Ectodermal cell (in vitro differentiated cells): ENCODE results near the gene MKNK1.

ENCODE experiments used
- H3K27ac ChIP-seq: 2 replicates; pipeline ENCODE4 v1.7.0; 2013; ENCODE audit warnings: mild to moderate bottlenecking, low read depth, low read length; ENCODE audit not compliant: insufficient read depth, poor library complexity, severe bottlenecking
- H3K27me3 ChIP-seq: 2 replicates; pipeline ENCODE4 v1.7.0; 2013; ENCODE audit warnings: mild to moderate bottlenecking, low read length; ENCODE audit not compliant: insufficient read depth, control insufficient read depth, poor library complexity, severe bottlenecking
- H3K36me3 ChIP-seq: one replicate; pipeline ENCODE4 v1.7.0; 2013; ENCODE audit warnings: low read length; ENCODE audit not compliant: control insufficient read depth, insufficient read depth
- H3K4me1 ChIP-seq: one replicate; pipeline ENCODE4 v1.7.0; 2013; ENCODE audit warnings: low read length; ENCODE audit not compliant: control insufficient read depth, insufficient read depth
- H3K4me3 ChIP-seq: 2 replicates; pipeline ENCODE4 v1.7.0; 2013; ENCODE audit warnings: low read depth, low read length, control low read depth; ENCODE audit not compliant: insufficient read depth
- H3K9me3 ChIP-seq: 2 replicates; pipeline ENCODE4 v1.7.0; 2013; ENCODE audit warnings: mild to moderate bottlenecking, low read length, moderate library complexity; ENCODE audit not compliant: control insufficient read depth
- WGBS, 2 experiments: methylation state at CpG; one replicate each; pipeline ENCODE4 v1.1.7; 2013; ENCODE audit warnings: missing lambda C conversion rate in 2 of 2; 5-methylcytosine and 5-hydroxymethylcytosine counted together

Gene MKNK1

DNA sequence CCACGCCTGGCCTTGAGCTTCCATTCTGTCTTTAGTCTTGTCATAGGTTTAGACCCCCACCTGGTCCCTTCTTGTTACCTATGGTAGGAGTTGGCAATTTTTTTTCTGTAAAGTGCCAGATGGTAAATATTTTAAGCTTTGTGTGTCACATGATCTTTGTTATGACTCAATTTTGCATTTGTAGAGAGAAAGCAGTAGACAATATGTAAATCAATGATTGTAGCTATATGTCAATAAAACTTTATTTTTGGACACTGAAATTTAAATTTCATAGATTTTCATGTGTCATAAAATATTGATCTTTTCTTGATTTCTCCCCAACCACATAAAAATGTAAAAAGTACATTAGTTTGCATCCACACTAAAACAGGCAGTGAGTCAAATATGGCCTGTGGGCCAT lies 8.0 kb downstream of the MKNK1 start:
- peaks cover 3% of the 10 kb centered on the region for H3K4me1 ChIP-seq
- WGBS, 2 experiments = 94 to 100% methylated on average over 1 of the region's 1 CpG
- peaks cover 5% of the 10 kb centered on the region for H3K36me3 ChIP-seq
- H3K4me3 ChIP-seq = no peak overlapping the region
- H3K27ac ChIP-seq = no peak overlapping the region
- H3K27me3 ChIP-seq = no peaks in the 10 kb centered on the region
- no peaks in the 10 kb centered on the region for H3K9me3 ChIP-seq

DNA sequence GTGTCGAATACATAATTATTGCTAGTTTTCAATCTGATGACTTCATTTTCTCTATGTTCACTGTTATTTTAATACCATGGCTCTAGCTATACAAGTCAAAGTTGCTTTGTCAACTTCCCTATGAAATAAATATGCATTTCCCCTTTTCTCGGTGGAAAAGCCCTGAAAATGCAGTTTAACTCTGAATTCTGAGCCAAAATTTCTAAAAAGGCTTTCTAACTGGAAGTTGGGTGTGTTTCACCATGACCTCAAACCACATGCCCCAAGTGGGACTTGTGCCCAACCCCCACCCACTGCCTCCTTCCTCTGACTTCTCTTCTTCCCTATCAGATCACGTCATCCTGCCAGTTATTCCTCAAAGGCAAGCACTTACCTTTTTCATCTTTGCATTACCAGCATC lies 8.9 kb downstream of the MKNK1 start:
- Histone ChIP-seq H3K9me3 (no peaks in the 10 kb centered on the region), H3K4me1 (peaks cover 3% of the 10 kb centered on the region), H3K4me3 (no peak overlapping the region), H3K27me3 (no peaks in the 10 kb centered on the region), H3K36me3 (peaks cover 5% of the 10 kb centered on the region), H3K27ac (no peak overlapping the region)
- WGBS, 2 experiments = 92 to 93% methylated on average over 3 of the region's 3 CpGs

DNA sequence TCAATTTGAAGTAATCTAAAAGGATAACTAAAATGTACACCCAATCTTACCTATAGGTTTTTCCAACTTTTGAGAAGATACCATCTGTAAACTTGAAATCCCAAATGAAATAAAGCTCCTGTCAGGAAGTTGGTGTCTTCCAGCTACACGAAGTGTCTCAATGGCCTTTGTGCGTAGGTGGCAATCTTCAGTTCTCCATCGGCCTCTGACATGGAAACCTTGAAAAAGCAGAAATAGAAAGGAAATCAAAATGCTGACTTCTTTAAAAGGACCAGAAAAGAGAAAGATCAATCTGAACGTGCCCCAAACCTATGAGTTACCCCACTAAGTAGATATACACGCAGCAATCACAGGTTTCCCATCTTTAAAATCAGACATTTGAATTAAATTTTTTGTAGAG lies 10.0 kb downstream of the MKNK1 start:
- H3K27ac ChIP-seq = no peak overlapping the region
- 98% methylated on average over 4 to 5 of the region's 5 CpGs for WGBS, 2 experiments
- no peaks in the 10 kb centered on the region for H3K9me3 ChIP-seq
- H3K4me1 ChIP-seq = peaks cover under 1% of the 10 kb centered on the region
- peaks cover 5% of the 10 kb centered on the region for H3K36me3 ChIP-seq
- H3K27me3 ChIP-seq = no peaks in the 10 kb centered on the region
- H3K4me3 ChIP-seq = no peak overlapping the region

DNA sequence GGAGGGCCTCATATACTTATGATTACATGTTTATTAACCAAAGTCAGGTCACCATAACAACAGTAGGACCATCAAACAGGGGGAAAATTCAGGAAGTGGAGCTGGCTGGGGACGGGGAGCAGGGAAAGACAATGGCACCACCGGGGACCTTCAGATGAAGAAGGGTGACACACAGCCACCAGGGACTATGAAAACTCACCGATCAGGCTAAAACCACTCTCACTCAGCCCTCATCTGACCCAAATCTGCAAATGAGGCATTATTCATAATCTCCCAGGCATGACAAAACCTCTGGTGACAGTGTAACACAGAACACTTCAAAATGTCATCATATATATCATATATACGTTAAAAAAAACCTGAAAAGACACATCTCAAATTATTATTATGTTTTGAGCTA lies 11.2 kb downstream of the MKNK1 start:
- Histone ChIP-seq H3K9me3 (no peaks in the 10 kb centered on the region), H3K4me3 (no peak overlapping the region), H3K4me1 (no peaks in the 10 kb centered on the region), H3K27me3 (no peaks in the 10 kb centered on the region), H3K27ac (no peak overlapping the region), H3K36me3 (peaks cover 5% of the 10 kb centered on the region)
- 93 to 97% methylated on average over 4 of the region's 4 CpGs for WGBS, 2 experiments

DNA sequence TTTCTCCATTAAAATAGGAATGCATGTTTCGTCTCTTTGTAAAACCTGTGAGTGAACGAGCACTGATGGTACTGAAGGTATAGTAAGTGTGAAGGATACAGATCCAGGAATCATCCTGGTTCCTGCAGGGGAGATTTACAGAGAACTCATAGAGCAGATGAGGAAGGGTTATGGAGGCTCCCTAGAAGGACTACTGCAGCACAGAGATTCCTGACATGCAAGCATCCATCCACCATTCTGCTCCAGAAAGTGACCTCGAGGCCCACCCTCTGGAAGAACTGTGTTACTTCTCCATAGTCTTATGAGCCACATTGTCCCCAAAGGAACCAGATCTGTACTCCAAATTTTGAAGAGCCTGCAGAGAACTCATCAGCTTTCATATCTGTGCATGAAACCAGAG lies 14.5 kb downstream of the MKNK1 start:
- Histone ChIP-seq H3K4me1 (no peaks in the 10 kb centered on the region), H3K27ac (no peak overlapping the region), H3K4me3 (no peak overlapping the region), H3K27me3 (no peaks in the 10 kb centered on the region), H3K9me3 (no peaks in the 10 kb centered on the region), H3K36me3 (peaks cover 5% of the 10 kb centered on the region)
- 95 to 97% methylated on average over 3 of the region's 3 CpGs for WGBS, 2 experiments

DNA sequence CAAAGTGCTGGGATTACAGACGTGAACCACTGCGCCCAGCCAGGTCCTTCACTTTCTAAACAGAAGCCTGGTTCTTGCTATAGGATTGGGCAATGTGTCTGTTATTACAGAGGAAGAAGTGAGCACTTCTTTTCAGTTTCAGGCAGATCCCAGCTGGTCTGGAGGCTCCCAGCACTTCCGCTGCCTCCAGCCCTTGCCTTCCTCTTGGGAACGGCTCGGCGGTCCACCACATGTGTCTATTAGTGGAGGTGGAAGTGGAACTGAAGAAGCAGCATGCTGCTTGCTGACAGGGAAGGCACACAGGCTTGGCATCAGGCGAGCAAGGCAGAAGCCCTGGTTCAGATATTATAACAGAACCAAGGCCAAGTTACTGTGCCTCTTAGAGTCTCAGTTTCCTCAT lies 17.0 kb downstream of the MKNK1 start:
- Histone ChIP-seq H3K27me3 (no peaks in the 10 kb centered on the region), H3K4me3 (no peak overlapping the region), H3K27ac (no peak overlapping the region), H3K9me3 (no peaks in the 10 kb centered on the region), H3K4me1 (no peaks in the 10 kb centered on the region), H3K36me3 (no peaks in the 10 kb centered on the region)
- 89 to 94% methylated on average over 7 of the region's 7 CpGs for WGBS, 2 experiments

DNA sequence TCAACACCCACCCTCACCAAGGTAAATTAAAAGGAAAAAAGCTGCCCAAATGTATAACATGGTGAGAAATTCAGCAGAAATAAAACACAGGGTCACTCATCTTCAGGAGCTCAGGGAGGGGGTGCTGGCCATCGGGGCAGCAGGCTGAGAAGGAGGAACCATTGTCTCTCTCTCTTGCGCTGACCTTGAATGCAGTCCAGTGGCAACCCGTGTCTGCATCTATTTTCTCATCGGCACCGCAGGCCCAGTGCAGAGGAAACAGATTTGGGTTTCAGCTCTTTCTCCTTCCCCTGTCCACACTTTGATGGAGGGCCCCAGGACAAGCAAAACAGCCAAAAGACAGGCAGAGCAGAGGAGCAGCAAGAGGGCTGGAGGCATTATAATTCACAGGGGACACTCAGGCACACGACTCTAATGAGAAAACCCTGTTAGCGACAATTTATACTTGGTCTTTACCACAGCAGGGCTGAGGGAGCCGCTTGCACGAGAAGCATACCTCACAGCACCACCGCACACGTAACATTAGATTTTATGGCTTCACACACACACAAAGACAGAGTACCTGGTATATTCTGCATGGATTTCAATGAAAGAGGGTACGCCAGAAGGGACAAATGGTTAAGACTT lies 18.6 kb downstream of the MKNK1 start:
- no peaks in the 10 kb centered on the region for H3K9me3 ChIP-seq
- H3K27ac ChIP-seq = no peak overlapping the region
- no peak overlapping the region for H3K4me3 ChIP-seq
- H3K4me1 ChIP-seq = no peaks in the 10 kb centered on the region
- H3K36me3 ChIP-seq = peaks cover under 1% of the 10 kb centered on the region
- H3K27me3 ChIP-seq = no peaks in the 10 kb centered on the region
- 91 to 93% methylated on average over 11 to 12 of the region's 12 CpGs for WGBS, 2 experiments

DNA sequence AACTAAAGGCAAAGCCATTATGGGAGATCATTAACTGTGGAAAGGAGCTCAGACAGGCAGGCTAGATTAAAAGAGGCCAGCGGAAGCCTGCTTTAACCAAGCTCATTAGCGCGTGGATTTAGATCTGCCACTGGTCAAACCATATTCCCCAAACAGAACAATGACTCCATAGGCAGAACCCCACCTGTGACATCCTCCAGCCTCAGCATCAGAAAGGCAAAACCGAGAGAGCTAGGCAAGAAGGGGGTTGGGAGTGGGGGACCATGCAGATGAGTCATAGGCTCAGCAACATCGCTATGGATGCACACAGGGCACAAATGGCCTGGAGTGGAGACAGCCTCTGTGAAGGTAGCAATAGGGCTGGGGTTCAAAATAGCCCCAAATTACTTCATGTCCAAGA lies 20.6 kb downstream of the MKNK1 start:
- Histone ChIP-seq H3K27me3 (no peaks in the 10 kb centered on the region), H3K27ac (no peak overlapping the region), H3K4me1 (no peaks in the 10 kb centered on the region), H3K36me3 (peaks cover 8% of the 10 kb centered on the region), H3K9me3 (no peaks in the 10 kb centered on the region), H3K4me3 (no peak overlapping the region)
- 77 to 79% methylated on average over 5 of the region's 5 CpGs for WGBS, 2 experiments

DNA sequence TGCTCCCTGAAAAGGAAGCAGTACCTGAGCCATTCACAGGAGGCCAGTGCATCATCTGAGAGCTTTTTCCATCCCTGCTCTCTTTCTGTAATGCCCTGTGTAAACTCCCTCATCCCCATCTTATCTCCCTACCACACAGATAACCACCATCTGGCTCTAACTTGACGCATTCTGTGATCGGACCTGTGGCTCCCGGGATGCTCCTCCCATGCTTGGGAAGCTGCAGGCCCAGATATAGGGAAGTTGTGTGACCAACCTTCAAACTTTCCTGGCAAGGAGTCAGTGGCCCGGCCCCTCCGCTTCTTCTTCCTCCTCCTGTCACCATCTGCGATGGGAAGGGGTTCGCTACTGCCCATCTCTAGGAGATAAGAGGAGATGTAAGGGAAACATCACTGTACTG lies 21.1 kb downstream of the MKNK1 start:
- 97% methylated on average over 7 of the region's 7 CpGs for WGBS, 2 experiments
- Histone ChIP-seq H3K27ac (no peak overlapping the region), H3K4me3 (no peak overlapping the region), H3K36me3 (peaks cover 8% of the 10 kb centered on the region), H3K9me3 (no peaks in the 10 kb centered on the region), H3K4me1 (no peaks in the 10 kb centered on the region), H3K27me3 (no peaks in the 10 kb centered on the region)

DNA sequence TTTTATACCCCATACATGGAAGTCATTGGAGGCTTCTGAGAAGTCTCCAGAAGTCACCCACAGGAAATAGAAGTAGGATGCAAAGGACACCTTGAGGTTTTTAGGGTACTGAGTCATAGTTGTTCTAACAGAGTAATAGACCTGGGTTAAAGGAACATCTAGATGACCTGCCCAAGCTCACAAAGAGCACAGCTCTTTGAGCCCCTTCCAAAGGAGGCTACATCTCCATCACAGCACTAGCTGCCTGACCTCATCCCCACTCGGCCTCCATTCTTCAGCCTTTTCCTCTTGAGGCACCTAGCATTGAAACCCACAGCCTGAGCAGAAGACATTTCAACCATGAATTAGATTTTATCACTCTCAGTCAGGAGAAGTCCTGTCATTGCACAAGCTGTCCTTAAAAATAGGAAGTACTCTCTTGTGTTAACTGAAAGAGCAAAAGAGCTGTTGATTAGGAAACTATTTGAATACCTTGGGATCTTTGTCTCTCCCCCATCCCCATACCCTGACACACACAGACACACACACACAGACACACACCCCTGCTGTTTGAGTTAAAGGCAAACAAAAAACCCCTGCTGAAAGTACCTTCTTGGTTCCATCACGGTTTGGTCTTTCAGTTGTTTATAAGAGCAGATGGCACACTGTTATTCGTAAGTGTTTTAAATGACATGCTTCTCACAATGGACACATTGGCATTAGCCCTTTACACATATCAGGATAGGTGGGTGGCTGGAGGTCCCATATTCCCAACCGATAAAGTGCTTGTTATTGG lies 22.2 kb downstream of the MKNK1 start:
- Histone ChIP-seq H3K9me3 (no peaks in the 10 kb centered on the region), H3K36me3 (peaks cover 8% of the 10 kb centered on the region), H3K27ac (no peak overlapping the region), H3K4me3 (no peak overlapping the region), H3K27me3 (no peaks in the 10 kb centered on the region), H3K4me1 (no peaks in the 10 kb centered on the region)
- 67 to 76% methylated on average over 4 of the region's 4 CpGs for WGBS, 2 experiments
